CD4-positive, alpha-beta T cell treated with Interleukin-17A for 4 hours (primary cell): ENCODE data around the gene ADARB2.
"Not testable (repeated sequence)": the region's sequence is repeated elsewhere in the genome, so short reads cannot be mapped to it uniquely, and the experiment has no call there.

Experiments
- DNase-seq: peaks from one replicate; pipeline ENCODE4 v3.0.0-alpha.2; 2020; ENCODE audit warnings: mixed read lengths

Gene ADARB2

DNA sequence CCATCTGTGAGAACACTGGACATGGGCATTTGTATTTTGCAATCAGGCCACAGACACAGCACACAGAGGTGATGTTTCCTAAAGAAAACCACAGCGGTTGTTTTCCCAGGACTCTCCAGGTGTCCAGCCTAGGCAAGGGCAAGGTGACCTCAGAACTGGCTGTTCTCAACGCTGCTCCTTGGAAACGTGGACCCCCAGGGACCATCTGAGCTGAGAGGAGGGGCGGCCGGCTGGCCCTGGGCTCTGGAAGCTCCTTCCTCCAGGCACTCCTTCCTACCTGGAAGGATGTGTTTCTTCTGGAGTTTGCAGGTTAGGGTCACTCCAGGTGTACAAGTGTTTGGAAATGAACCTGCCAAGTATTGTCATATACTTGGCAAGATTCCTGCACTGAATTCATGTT is 103.1 kb downstream of the ADARB2 start:
- no peak for DNase-seq

DNA sequence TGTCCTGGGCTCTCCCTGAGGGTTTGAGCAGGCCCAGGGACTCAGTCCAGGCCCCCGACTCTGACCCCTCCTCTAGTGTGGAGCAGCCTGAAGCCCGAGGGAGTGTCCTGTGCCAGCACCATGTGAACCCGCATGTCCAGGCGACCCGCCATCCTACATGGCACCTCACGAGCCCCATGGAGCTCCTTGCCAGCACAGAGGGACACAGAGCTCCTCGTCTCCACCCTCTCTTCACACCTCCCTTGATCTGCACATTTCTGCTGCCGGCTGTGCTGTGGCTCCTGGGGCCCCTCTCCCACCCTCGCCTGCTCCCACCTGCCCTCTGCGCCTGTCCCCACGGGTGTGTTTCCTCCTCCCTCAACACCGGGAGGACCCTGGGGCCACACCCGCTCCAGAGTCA is 103.5 kb downstream of the ADARB2 start:
- DNase-seq = no peak

DNA sequence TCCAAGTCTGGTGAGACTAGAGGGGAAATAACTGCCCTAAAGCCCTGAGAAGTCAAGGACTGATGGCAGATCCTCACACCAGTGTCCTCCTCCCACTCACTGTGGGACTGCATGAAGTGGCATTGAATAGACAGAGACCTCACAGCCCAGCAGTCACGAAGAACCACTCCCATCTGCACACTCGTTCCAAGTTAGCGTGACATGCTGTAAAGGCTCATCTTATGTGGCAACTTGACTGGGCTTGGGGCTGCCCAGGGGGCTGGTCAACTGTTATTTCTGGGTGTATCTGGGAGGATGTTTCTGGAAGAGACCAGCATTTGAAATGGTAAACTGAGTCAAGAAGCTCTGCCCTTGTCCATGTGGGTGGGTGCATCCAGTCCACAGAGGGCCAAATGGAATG is 104.7 kb downstream of the ADARB2 start:
- DNase-seq = no peak

DNA sequence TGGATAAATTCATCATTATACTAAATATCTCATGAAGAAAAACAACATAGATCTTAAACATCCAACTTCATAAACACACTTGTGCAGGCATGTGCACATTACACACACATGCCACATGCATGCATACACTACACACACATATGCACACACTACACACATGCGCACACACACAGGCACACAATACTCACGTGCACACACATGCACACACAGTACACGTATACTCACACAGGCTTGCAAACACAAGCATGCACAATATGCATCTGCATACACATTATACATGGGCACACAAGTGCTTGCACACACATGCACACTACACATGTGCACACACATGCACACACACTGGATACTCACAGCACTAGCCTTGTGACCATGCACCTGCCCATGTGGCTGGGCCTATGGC is 105.2 kb downstream of the ADARB2 start:
- DNase-seq = no peak

DNA sequence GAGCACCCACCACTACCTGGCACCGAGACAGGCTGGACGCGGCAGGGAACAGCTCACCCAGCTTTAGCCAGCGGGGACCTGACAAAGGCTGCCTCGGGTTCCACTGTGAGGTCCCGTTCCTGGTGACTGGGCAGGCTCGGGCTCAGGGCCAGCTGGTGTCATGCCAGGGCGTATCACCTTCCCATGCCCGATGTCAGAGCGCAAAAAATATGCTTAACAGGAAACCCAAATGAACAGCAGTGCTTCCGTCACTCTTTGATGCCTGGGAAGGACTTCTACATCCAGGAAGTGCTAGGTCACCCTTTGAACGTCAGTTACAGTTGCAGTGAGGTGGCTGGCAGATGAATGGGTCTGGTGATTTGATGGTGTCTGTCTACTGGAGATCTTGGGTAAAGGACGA is 106.0 kb downstream of the ADARB2 start:
- DNase-seq = no peak

DNA sequence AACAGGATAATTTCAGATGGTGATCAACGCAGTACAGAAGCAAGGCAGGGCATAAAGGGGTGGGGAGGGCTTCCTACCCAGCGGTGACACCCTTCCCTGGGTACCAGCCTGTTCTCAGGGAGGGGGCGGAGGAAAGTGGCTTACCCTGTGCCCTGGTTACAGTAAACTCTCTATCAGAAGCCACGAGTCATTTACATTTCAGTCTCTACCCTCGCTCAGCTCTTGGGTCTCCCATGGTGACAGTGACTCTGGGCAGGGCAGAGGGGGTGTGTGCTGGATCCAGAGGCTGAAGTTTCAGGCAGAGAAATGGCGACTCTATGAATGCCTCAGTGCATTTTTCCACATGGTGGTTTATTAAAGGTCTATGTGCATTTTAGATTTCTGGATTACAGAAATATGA is 107.0 kb downstream of the ADARB2 start:
- DNase-seq = no peak

DNA sequence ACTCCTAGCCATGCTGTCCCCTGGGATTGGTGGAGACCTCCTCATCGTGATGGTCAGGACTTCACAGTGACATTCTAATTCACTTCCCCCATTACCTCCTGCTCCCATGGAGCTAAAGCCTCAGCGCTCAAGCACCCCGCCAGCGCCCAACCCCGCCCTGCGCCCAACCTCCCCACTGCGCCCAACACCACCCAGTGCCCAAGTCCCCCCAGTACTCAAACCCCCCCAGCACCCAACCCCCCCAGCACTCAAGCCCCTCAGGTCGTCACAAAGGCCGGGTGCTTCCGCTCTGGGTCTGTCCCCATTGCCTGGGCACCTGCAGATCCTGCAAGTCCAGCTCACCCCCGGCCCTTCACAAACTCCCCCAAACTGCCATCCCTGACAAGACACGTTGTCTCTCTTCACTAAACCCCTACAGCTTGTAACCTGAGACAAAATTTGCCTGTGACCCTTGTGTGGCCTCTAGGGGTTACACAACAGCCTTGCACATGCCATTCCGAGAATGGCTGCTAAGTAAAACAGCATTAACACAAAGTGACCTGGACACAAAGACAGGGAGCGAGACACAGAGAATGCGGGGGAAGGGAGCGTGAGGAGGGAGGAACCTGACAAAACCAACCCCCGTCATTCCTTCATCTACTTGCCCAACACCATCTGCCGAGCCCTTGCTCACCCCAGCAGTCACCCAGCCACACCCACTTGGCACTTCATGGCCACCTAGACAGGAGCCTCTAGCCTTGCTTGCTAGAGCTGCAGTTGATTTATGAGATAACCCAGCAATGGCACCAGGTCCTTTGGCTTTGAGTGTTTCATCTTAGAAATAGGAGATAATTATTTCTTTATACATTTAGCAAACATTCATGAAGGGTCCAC is 107.8 kb downstream of the ADARB2 start:
- no peak for DNase-seq

DNA sequence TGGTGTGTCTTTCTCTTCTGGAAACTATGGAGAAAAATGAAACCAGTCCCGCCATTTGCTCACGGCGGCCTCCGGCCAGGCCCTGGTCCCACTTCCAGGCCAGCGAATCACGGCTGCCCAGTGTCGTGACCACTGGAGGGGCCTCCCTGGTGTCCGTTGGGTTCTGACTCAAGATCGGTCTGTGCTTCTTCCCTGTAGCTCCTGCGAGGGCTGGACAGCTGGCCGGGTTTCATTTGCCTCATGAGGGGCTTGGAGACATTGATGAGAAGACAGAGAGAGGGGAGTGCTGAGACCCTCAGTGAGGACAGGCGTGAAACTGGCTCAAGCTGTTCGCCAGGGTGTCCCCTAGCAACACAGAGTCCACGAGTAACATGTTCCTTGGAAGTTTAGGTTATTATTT is 108.6 kb downstream of the ADARB2 start:
- DNase-seq = no peak

DNA sequence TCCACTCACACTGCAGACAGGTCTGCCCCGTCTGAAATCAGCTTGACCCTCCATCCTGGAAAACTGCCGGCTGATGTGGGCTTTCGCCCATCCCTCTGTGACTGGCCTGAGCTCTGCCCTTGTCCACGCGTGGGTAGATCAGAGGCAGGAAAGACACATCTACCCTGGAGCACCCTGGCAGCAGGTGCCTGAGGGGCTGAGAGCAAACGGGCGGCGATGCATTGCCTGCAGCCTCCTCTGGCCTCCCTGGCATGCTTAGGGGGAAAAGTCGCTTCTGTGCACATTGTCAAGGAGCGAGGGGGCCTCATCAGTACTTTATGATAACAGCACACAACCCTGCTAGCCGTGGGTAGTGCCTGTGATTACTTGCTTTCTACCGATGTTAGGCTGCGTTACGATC is 109.4 kb downstream of the ADARB2 start:
- DNase-seq = no peak

DNA sequence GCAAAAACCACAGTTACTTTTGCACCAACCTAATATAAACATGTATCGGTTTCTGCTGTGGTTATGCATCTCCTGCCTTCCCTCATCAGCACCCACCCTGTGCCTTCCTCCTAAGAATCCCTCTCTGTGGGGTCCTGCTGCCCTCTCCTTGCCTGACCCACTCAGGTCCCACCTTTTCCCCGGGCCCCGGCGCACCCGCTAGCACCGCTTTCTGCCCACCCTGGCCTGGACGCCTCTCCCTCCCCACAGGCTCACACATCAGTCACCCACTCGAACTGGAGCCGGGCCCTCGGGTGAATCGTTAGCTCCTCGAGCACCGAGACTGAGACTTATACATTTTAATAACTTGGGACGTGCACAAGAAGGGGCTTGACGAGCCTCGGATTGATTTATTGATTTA is 110.5 kb downstream of the ADARB2 start:
- no peak for DNase-seq

DNA sequence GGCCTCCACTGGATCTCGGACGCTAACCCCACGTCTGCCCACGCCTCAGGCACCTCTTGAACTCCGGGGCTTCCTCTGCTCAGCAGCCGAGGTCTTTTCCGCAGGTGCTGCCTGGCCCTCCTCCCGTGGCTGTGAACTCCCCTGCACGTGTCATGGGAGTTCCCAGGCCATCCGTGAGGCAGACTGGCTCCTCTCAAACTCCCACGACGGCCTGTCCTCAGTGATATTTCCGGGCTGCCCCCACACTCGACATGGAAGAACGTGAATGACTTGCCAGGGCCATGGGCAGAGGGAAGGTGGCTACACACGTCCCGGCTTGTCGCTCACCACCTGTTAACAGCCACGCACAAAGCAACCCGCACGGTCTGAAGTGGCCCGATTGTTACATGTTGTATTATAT is 110.9 kb downstream of the ADARB2 start:
- no peak for DNase-seq

DNA sequence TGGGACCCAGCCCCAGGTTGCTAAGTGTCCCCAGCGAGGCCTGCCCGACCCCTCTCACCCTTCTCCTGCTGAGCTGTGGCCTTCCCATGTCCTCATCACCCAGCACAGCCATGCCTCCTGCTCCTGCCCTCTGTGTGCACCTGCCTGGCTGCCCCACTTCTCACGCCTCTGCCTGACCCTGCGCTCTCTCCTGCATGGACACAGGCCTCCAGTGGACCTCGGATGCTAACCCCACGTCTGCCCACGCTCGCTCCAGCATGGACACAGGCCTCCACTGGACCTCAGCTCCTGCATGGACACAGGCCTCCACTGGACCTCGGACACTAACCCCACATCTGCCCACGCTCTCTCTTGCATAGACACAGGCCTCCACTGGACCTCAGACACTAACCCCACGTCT is 111.6 kb downstream of the ADARB2 start:
- DNase-seq = no peak

DNA sequence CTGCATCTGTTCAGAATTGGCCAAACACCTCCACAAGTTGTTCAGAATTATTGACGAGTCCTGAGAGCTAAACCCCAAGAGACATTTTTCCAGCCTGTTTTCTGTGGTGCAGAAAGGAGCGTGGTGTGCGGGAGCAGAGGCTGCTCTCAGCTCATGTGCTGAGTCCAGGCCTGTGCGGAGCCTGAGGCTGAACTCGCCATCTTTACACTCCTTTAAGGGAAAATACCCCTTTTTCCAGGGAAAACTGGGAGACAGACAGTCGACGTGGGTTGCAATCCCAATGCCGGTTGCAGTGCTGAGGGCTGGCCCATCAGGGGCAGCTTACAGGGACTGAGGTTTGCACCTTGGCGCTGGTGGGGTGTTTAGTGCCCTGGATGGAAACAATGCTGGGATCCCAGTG is 112.2 kb downstream of the ADARB2 start:
- no peak for DNase-seq

DNA sequence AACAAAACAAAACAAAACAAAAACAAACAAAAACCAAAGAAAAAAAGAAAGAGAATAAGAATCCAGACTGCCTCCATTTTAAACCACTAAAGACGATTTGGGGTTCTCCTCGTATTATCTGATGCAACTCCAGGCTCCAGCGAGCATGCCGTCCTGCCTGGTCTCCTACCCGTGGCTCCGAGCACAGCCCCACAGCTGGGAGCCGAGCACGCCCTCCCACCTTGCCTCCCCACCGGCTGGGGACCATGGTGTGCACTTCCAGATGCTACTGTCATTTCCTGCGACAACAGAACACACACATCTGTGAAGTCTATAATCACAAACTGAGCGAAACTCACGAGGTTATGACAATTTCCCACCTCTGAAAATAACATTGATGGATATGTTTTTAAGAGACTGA is 113.1 kb downstream of the ADARB2 start:
- no peak for DNase-seq

DNA sequence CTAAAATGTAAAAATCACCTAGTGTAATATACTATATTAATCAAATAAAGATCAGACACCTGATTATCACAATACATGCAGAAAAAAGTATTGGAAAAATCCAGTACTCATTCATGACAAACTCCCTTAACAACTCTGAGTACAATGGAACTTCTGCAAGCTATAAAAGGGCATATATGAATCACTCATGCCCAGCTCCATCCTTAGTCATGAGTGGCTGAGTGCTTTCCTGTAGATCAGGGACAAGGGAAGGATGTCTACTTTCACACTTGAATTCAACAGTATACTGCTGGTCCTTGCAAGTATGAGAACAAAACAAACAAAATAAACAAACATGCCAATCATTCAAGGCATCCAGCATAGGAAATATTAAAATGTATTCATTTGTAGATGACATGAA is 116.5 kb downstream of the ADARB2 start:
- no peak for DNase-seq

DNA sequence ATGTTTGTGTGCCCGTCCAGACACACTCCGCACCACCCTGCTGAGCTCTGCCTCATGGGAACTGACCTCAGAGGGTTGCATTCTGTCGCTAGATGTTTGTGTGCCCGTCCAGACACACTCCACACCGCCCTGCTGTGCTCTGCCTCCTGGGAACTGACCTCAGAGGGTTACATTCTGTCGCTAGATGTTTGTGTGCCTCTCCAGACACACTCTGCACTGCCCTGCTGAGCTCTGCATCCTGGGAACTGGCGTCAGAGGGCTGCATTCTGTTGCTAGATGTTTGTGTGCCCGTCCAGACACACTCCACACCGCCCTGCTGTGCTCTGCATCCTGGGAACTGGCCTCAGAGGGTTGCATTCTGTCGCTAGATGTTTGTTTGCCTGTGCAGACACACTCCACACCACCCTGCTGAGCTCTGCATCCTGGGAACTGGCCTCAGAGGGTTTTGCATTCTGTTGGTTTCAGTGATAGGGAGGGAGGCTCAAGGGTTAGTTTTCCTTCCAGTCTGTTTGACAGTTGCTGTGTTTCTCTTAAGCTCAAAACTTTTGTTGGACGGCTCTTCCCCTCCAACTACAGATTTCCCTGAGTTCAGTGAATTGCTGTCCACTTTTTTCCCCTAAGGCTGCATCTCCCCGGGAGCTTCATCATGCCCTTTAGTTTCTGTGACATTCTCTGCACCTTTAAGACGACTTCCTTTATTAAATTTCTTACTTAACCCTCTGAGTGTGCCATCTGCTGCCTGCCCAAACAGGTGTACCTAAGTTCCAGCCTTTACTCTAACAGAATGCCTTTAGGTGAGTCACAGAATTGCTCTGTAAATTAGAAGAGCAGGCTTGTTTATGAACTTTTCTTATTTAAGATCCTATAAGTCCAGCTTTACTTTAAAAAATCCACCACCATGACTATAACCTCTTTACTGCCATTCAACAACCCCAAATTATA is 119.7 kb downstream of the ADARB2 start:
- not testable (repeated sequence) for DNase-seq

DNA sequence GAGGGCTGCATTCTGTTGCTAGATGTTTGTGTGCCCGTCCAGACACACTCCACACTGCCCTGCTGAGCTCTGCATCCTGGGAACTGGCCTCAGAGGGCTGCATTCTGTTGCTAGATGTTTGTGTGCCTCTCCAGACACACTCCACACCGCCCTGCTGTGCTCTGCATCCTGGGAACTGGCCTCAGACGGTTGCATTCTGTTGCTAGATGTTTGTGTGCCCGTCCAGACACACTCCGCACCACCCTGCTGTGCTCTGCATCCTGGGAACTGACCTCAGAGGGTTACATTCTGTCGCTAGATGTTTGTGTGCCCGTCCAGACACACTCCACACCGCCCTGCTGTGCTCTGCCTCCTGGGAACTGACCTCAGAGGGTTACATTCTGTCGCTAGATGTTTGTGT is 120.6 kb downstream of the ADARB2 start:
- DNase-seq = not testable (repeated sequence)

DNA sequence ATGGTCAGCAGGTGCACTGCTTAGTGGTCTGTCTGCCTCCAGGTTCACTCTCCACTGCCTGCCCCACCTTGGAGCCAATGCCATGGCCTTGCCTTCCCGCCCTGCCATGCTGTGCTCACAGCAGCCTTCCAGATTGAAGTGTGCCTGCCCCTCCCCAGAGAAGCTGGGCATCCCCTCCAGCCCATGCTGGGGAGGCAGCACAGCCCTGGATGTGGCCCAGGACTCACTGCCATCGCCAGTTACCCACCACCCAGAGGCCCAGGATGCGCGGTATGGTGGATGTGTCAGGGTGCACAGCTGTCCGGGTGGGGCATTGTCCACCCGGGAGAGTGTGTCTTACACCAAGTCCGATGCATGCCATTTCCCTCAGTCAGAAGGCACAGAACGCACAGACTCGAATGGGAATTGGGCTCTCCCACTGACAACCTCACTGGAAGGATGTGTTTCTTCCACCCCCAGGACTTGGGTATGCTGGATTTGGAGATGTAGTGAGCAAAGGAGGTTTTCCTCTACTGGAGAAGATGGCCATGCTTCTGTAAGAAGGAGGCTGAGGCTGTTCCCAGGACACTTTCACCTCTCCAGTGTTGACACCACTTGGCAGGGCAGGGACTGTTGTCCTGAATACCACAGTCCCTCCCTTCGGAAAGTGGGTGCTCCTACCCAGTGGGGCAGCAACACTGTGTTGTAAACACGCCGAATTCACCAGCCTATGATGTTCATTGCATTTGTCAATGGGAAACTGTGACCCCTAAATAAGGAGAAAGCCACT is 122.0 kb downstream of the ADARB2 start:
- DNase-seq = no peak

DNA sequence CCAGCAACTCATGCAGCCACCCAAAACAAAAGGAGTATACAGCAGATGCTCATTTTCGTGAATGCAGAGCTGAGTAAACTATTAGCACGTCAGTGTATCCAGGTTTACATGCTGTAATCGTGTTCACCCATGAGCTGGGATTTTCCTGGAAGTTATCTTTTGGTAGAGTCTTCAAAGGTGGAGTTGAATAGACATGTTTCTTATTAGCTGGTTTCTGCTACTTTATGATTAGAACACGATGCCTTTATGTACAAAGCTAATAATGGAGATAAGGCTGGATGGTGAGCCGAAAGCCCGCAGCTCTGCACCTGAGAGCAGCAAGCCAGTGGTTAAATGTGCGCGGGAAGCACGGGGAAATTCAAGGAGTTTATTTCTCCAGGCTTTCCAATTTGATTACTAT is 123.8 kb downstream of the ADARB2 start:
- no peak for DNase-seq

DNA sequence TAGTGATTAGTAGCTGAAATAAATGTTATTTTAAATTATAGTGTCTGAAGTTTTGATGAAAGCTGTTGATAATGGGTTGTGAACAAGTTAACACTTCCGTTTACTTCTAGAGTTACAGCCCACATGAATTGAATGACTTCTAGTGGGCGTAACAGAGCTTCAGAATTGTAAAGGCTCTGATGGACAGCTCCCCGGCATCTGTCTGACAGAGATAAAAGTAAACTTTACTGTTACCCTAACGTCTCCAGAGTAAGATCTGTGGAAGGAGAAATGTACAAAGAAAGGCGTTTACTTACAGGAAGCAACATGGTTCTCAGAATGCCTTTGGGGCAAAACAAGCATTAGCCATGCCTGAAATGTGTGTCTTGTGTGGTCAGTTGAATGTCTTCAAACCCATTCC is 124.4 kb downstream of the ADARB2 start:
- no peak for DNase-seq

DNA sequence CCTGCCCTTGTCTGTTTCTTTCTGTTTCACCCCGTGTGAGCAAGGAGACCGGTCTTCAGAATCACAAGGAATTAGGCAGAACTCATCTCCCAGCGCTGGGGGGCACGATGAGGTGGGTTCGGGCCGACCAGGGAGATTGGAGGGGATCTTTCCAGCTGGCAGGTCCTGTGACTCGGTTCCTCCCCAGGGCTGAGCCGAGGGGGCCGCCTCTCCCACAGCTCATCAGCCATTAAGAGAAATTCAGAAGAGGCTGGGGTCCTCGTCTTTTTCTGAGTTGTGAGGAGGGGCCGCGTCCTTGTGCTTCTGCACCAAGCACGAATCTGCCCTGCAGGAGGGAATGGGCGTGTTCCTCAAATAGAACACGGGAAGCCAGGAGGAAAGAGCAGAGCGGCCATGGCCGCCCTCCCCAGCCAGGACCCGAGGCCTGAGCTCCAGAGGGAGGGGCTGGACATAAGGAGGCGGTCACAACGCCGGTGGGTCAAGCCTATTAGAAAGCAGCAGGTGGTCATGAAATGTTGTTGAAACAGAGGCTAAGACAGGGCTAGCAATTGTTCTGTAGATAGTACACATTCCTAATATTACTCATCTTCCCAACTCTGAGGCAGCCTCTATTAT is 125.3 kb downstream of the ADARB2 start:
- no peak for DNase-seq

DNA sequence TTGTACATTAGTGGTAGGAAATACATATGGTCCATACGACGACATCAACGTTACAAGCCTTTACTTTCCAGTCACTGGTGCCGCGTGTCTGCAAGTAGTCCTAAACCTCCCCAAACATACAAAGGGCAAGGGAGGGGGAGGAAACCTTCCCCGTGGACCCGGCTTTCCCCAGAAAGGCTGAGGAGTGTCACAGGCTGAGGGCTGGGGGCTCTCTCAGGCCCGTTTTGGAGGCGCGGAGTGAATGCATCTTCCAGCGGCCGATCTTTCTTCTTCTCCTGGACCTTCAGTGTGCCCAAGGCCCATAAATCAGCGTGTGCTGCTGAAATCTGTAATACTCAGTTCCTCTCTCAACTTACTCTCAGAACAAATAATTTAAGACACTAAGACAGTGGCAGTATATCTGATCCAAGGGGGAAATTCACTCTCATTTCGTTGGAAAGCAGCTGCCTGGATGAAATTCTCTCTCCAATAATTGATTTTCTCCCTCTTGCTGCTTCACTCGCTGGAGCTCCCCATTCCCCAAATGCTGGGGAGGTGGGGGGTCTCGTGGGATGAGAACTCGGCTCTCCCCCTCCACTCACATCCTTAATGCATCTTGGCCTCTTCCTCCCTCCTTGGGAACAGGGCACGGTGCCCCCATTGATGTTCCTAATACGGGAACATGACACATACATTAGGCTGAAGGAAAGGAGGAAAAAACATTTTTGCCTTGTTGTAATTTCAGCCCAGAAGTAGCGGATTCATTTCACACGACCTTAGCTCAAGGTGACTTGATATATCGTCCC is 126.1 kb downstream of the ADARB2 start:
- DNase-seq = no peak
